ENCODE results near the gene PRR5.

DNA sequence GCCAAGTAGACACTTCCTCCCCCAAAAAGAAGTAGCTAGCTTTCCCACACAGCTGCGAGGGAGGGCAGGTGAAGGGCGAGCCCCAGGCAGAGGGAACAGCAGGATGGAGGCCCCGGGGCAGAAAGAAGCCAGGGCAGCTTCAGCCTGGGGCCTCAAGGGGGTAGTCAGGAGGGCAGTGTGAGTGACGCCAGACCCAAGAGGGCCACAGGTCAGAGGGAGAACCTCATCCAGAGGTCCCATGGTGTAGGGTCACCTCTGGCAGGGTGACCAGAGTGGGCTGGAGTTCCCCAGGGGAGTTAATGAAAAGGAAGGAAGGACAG lies 9.2 kb downstream of the PRR5 start:
- no peak for TF ChIP-seq POLR2A (IDR thresholded peaks at IDR 0.05)
- TF ChIP-seq EP300 (IDR thresholded peaks at IDR 0.05) = no peak
- TF ChIP-seq, protein P1, sequence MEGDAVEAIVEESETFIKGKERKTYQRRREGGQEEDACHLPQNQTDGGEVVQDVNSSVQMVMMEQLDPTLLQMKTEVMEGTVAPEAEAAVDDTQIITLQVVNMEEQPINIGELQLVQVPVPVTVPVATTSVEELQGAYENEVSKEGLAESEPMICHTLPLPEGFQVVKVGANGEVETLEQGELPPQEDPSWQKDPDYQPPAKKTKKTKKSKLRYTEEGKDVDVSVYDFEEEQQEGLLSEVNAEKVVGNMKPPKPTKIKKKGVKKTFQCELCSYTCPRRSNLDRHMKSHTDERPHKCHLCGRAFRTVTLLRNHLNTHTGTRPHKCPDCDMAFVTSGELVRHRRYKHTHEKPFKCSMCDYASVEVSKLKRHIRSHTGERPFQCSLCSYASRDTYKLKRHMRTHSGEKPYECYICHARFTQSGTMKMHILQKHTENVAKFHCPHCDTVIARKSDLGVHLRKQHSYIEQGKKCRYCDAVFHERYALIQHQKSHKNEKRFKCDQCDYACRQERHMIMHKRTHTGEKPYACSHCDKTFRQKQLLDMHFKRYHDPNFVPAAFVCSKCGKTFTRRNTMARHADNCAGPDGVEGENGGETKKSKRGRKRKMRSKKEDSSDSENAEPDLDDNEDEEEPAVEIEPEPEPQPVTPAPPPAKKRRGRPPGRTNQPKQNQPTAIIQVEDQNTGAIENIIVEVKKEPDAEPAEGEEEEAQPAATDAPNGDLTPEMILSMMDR (IDR thresholded peaks at IDR 0.05) = no peak

All from gastroesophageal sphincter (tissue), 3 donors.